ENCODE measurements around the gene ALDH3A1.

The ALDH3A1 gene

DNA sequence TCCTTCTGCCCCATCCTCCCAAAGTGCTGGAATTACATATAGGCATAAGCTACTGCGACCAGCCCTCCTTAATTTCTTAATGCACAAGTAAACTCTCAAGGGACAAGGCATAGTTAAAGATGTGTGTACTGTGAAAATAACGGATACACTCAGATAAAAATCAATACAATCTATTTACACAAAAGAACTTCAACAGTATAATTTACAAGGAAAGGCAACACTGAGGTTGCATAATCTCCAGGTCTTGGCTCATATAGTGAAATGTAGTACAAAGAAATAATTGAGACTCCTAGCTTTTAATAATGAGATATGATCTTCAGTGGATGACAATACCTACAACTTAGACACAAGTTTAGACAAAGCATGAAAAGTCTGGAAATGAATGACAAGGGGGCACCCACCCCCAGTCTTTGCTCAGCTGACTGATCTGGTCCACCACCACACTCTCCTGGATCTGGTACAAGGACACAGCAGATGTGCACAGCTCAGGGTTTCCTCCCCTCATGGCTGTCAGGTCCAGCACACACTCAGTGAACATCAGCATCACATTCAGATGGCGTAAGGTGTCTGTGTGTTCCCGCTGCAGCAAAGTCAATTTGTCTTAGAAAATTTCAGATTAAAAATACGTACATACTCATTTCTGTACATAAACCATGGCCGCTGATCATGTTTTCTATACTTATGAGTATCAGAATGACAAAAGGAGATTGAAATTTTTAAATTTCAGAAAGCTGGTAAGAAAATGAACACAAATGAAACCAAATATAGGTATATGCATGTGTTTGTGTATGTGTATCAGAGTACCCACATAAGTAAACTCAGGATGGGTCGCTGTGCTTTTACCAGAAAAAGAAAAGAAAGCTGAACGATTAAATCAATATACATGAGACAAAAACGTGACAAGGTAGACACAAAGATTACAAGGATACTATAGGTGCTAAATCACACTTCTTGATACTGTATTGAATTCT is 33.7 kb upstream of the ALDH3A1 start:
- no peak for TF ChIP-seq CTCF (IDR thresholded peaks at IDR 0.05)

DNA sequence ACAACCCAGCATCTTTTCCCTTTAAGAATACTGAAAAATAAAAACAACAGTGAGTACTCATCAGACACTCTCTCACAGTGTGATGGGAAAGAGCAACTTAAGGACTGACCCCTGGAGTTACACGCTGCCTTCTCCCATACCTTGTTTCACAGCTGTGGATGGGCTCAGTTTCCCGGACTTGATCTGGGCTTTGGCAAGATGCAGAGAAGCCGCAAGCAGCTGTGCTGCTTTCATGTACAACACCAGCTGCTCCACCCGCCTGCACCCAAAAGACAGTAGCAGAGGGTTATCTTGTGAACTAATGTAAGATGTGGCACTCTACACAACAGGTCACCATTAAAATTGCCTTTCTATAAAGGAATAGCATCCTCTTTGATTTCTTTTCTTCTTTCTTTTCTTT is 32.7 kb upstream of the ALDH3A1 start:
- H3K36me3 ChIP-seq, result peaks cover 6% of the 10 kb centered on the region

More for the DNA sequence above, 33.7 kb upstream of the ALDH3A1 start:
- H3K36me3 ChIP-seq, result peaks cover 5% of the 10 kb centered on the region
- no peak overlapping the region for H3K4me3 ChIP-seq (ENCODE audit: low read depth in 1 of 2, low read length in 1 of 2)
- H3K27ac ChIP-seq, result no peak overlapping the region
- no peaks in the 10 kb centered on the region for H3K27me3 ChIP-seq
- H3K4me1 ChIP-seq (ENCODE audit: control insufficient read depth in 1 of 2, insufficient read depth in 1 of 2, low read depth in 1 of 2, low read length in 1 of 2), result no peaks in the 10 kb centered on the region
- no peaks in the 10 kb centered on the region for H3K9me3 ChIP-seq

DNA sequence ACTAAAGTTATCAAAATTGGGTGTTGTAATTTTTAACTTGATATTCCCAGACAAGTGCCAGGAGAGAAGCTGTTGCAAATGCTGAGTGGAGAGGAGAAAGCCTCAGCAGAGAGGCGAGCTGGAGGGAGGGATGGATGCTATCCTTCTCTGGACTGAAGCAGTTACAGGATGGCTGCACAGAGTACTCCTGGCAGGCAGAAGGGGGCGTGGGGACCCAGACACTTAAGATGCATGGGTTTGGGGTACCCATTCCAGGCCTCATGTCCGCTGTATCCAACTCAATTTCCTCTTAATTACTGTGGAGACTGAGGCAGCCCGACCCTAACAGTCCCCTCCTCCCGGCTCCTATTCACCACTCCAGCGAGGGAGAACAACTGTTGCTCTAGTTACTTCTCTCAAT is 25.4 kb upstream of the ALDH3A1 start:
- H3K36me3 ChIP-seq, result peaks cover 6% of the 10 kb centered on the region
- H3K27me3 ChIP-seq, result no peaks in the 10 kb centered on the region
- no peaks in the 10 kb centered on the region for H3K4me1 ChIP-seq (ENCODE audit: control insufficient read depth in 1 of 2, insufficient read depth in 1 of 2, low read depth in 1 of 2, low read length in 1 of 2)
- H3K9me3 ChIP-seq, result no peaks in the 10 kb centered on the region
- no peak overlapping the region for H3K4me3 ChIP-seq (ENCODE audit: low read depth in 1 of 2, low read length in 1 of 2)
- no peak overlapping the region for H3K27ac ChIP-seq
- TF ChIP-seq CTCF (IDR thresholded peaks at IDR 0.05), result no peak

More for the DNA sequence above, 32.7 kb upstream of the ALDH3A1 start:
- no peaks in the 10 kb centered on the region for H3K9me3 ChIP-seq
- no peaks in the 10 kb centered on the region for H3K27me3 ChIP-seq
- no peaks in the 10 kb centered on the region for H3K4me1 ChIP-seq (ENCODE audit: control insufficient read depth in 1 of 2, insufficient read depth in 1 of 2, low read depth in 1 of 2, low read length in 1 of 2)
- H3K27ac ChIP-seq, result no peak overlapping the region
- TF ChIP-seq CTCF (IDR thresholded peaks at IDR 0.05), result no peak
- no peak overlapping the region for H3K4me3 ChIP-seq (ENCODE audit: low read depth in 1 of 2, low read length in 1 of 2)

DNA sequence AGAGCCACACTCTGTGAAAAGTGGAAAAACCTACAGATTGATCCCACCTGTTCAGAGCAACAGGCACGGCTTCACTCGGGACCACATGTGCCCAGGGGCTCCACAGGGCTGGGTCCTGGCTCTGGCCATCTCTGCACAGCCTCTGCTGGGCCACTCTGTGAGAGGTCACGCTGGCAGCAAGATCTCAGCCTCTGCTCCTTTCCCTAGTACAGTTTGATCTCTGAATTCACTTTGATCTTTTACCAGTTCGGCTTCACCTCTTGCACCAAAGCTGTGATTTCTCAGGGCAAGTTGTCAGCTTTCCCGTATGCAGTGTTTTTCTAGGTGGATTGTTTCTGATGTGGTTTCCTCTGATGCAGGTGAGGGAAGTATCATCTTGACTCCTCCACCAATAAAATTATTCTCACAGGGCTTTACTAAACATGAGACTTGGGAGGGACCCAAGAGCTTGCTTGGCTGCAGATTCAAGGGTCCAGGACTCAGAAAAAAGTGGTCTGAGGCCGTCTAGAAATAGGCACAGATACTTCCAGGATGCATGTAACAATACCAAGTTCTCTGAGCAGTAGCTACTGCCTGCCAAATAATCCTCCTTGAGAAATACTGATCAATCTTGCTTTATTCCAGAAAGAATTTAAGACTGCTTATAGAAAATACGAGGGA is 24.0 kb upstream of the ALDH3A1 start:
- TF ChIP-seq CTCF (IDR thresholded peaks at IDR 0.05), result no peak
- H3K4me3 ChIP-seq (ENCODE audit: low read depth in 1 of 2, low read length in 1 of 2), result no peak overlapping the region
- peaks cover 4% of the 10 kb centered on the region for H3K36me3 ChIP-seq
- no peaks in the 10 kb centered on the region for H3K4me1 ChIP-seq (ENCODE audit: control insufficient read depth in 1 of 2, insufficient read depth in 1 of 2, low read depth in 1 of 2, low read length in 1 of 2)
- H3K27ac ChIP-seq, result no peak overlapping the region
- no peaks in the 10 kb centered on the region for H3K27me3 ChIP-seq
- no peaks in the 10 kb centered on the region for H3K9me3 ChIP-seq

DNA sequence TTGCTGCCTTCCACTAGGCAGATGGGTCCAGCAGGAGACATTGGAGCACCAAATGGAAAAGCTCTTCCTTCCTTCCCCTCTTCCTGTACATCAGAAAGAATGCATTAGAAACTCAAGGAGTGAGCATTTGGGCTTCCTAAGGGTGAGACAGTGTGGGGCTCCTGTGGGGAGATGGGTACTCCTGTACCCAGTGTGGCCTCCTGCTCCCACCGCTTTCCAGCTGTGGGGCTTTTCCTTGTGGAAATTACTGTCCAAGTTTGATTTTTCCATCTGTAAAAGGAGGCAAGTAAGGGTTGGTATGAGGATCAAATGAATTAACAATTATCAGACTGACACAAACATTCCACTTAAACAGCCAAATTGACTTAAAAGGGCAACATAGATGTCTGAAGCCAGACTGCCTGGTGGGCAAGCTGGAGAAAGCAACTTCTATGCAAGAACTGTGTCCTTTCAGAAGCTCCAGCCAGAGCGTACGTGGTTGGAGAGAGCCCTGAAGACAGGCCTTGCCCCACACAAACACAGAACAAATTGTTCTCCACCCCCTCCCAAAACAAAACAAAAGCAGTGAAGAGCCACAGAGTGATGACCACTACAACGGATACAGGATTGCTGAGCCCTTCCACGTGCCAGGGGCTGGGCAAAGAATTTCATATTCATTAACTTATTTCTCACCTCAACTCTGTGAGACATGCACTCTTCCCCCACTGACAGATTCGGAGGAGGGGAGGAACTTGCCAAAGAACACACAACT is 23.1 kb upstream of the ALDH3A1 start:
- H3K27me3 ChIP-seq, result no peaks in the 10 kb centered on the region
- H3K4me1 ChIP-seq (ENCODE audit: control insufficient read depth in 1 of 2, insufficient read depth in 1 of 2, low read depth in 1 of 2, low read length in 1 of 2), result no peaks in the 10 kb centered on the region
- no peaks in the 10 kb centered on the region for H3K9me3 ChIP-seq
- no peak for TF ChIP-seq CTCF (IDR thresholded peaks at IDR 0.05)
- H3K27ac ChIP-seq, result no peak overlapping the region
- H3K4me3 ChIP-seq (ENCODE audit: low read depth in 1 of 2, low read length in 1 of 2), result no peak overlapping the region
- H3K36me3 ChIP-seq, result no peaks in the 10 kb centered on the region

All from neutrophil (primary cell).